PC-9 (cell line): ENCODE data around the gene RLN3.

ENCODE experiments used
- CTCF ChIP-seq: fragments of 200-600 bp; sonication (generic); conservative IDR thresholded peaks from 2 replicates; pipeline ENCODE4 v1.6.1; 2017; ENCODE audit warnings: mixed run types, antibody characterized with exemption, mild to moderate bottlenecking, moderate library complexity
- EZH2 ChIP-seq: fragments of 200-600 bp; sonication (generic); IDR thresholded peaks from 2 replicates; pipeline ENCODE4 v1.8.0; 2017; ENCODE audit warnings: antibody characterized with exemption, low read depth

- TF ChIP-seq CTCF (no peak), EZH2 (no peak)
These were observed 38.5 kb upstream of the RLN3 start for GRCh38 chr19:13989487-13989886.
